OCI-LY1 (cell line): ENCODE measurements around the gene NHERF2.

ENCODE experiments used
- EZH2 ChIP-seq: fragments of 200-600 bp; sonication (generic), shearing (Covaris generic); IDR thresholded peaks from 2 replicates; pipeline ENCODE4 v1.8.0; 2017; ENCODE audit warnings: borderline replicate concordance, mixed run types, mild to moderate bottlenecking, antibody characterized with exemption, low read length, moderate library complexity, mixed read lengths
- TF ChIP-seq, protein P1 (sequence below): fragments of 200-600 bp; sonication (generic), shearing (Covaris generic); IDR thresholded peaks from 2 replicates; pipeline ENCODE4 v1.5.1; 2017; ENCODE audit warnings: mild to moderate bottlenecking, antibody characterized with exemption, low read length, moderate library complexity, mixed read lengths

DNA sequence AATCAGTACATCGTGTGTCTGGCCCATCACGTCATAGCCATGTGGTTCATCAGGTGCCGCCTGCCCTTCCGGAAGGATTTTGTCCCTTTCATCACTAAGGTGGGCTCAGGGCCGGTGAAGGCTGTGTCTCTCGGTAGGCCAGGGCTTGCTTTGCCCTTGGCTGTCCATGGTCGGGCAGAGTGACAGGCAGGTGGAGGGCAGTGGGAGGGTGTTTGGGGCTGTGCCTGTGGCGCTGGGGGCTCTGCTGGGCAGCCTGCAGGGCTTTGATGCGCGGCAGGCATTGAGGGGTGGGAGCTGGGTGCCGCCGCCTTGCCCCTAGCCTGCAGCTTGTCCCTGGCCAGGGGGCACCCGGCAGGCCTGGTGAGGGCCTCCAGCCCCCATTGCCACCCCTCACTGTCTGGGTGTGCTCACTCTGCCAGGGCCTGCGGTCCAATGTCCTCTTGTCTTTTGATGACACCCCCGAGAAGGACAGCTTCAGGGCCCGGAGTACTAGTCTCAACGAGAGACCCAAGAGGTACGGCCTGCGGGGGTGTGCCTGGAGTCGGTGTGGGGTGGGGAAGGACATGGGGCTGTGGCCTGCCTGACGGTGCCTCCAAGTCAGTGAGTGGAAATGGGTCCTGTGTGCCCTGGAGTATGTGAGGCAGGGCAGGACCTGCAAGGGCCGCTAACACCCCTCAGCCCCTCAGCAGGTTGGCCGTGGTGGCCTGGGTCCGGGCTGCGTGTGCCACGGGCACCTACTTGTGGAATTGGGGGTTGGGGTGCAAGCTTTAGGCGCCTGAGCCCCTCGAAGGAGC is 49.6 kb downstream of the NHERF2 start:
- TF ChIP-seq, protein P1, sequence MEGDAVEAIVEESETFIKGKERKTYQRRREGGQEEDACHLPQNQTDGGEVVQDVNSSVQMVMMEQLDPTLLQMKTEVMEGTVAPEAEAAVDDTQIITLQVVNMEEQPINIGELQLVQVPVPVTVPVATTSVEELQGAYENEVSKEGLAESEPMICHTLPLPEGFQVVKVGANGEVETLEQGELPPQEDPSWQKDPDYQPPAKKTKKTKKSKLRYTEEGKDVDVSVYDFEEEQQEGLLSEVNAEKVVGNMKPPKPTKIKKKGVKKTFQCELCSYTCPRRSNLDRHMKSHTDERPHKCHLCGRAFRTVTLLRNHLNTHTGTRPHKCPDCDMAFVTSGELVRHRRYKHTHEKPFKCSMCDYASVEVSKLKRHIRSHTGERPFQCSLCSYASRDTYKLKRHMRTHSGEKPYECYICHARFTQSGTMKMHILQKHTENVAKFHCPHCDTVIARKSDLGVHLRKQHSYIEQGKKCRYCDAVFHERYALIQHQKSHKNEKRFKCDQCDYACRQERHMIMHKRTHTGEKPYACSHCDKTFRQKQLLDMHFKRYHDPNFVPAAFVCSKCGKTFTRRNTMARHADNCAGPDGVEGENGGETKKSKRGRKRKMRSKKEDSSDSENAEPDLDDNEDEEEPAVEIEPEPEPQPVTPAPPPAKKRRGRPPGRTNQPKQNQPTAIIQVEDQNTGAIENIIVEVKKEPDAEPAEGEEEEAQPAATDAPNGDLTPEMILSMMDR: no peak
- TF ChIP-seq EZH2: no peak
